ENCODE data around the gene NUTM2F. TPM values are rescaled to one million over a fixed set of nuclear protein-coding genes. Genes with fewer than 3 reads are reported as not detected.
A peak's percentile ranks its signal among the peaks of the same experiment; 100 is the strongest.
"Not testable (repeated sequence)": the region's sequence is repeated elsewhere in the genome, so short reads cannot be mapped to it uniquely, and the experiment has no call there.

Gene NUTM2F, protein sequence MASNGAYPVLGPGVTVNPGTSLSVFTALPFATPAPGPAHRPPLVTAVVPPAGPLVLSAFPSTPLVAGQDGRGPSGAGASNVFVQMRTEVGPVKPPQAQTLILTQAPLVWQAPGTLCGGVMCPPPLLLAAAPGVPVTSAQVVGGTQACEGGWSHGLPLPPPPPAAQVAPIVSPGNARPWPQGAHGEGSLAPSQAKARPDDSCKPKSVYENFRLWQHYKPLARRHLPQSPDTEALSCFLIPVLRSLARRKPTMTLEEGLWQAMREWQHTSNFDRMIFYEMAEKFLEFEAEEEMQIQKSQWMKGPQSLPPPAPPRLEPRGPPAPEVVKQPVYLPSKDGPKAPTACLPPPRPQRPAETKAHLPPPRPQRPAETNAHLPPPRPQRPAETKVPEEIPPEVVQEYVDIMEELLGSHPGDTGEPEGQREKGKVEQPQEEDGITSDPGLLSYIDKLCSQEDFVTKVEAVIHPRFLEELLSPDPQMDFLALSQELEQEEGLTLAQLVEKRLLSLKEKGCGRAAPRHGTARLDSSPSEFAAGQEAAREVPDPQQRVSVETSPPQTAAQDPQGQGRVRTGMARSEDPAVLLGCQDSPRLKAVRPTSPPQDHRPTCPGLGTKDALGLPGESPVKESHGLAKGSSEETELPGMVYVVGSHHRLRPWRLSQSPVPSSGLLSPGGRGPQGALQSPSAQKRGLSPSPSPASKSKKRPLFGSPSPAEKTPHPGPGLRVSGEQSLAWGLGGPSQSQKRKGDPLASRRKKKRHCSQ
- polyA plus RNA-seq (ENCODE audit: low read depth in 6 of 6): not detected

DNA sequence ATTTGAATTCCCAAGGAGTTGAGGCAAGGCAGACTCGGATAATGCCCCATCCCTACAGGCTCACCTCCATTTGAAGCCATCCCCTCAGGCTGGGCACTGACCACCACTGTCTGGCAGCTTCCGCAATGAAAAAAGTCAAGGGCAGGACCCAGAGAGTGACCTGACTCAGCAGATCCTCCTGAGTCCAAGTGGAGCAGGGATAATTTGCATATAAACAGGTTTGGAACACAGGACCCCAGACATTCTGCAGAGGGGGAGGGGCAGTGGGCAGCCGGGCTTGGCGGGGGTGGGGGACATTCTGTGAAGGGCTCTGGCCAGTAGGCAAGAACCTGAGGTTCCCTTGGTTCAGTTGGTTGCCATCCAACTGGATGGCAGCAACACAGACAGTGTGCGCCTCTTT lies at the start of gene NUTM2F:
NUTM2F (minus strand) TSS at position 101 of the 400 bp plus-strand sequence; CDS start at position 80, 21 bp downstream.
- Mint-ChIP-seq H3K27ac (peak within 1 kb of the TSS in 2 of 6 donors; percentile 22 to 93), H3K4me3 (peak within 1 kb of the TSS in 1 of 8 donors; percentile 37)

DNA sequence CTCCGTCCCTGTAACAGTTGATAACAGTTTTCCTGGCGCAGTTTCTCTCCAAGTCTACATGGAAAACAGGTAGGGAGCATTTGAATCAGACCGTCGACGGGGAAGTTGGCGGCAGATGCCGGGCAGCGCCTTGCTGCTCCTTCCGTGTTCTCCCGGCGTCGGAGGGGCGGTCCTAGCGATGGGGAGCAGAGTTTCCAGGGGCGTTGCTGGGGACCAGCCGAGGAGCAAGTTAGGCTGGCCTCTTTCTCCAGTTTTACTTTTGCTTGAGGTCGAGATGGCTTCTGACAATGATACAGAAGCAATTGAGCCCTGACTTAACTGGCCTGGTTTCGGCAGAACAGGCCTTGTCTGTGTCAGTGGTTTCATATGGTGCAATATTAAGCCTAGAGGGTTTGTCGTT lies 46.8 kb upstream of the NUTM2F start:
- not testable (repeated sequence) for H3K9me3 Mint-ChIP-seq, H3K36me3 Mint-ChIP-seq, H3K4me1 Mint-ChIP-seq, H3K27me3 Mint-ChIP-seq
- Mint-ChIP-seq H3K4me3 (peak overlapping the region; percentile 76 to 94 (median 89)), H3K27ac (peak overlapping the region in 4 of 6 donors; percentile 51 to 94 (median 84))
- peak; percentile 23 for DNase-seq
- peak; percentile 12 to 13 for ATAC-seq (ENCODE audit: low read depth in 2 of 2)

More for the DNA sequence above, at the start of gene NUTM2F:
- not testable (repeated sequence) for H3K36me3 Mint-ChIP-seq; H3K4me1 Mint-ChIP-seq; DNase-seq; H3K27me3 Mint-ChIP-seq; ATAC-seq (ENCODE audit: low read depth in 2 of 2); H3K9me3 Mint-ChIP-seq

DNA sequence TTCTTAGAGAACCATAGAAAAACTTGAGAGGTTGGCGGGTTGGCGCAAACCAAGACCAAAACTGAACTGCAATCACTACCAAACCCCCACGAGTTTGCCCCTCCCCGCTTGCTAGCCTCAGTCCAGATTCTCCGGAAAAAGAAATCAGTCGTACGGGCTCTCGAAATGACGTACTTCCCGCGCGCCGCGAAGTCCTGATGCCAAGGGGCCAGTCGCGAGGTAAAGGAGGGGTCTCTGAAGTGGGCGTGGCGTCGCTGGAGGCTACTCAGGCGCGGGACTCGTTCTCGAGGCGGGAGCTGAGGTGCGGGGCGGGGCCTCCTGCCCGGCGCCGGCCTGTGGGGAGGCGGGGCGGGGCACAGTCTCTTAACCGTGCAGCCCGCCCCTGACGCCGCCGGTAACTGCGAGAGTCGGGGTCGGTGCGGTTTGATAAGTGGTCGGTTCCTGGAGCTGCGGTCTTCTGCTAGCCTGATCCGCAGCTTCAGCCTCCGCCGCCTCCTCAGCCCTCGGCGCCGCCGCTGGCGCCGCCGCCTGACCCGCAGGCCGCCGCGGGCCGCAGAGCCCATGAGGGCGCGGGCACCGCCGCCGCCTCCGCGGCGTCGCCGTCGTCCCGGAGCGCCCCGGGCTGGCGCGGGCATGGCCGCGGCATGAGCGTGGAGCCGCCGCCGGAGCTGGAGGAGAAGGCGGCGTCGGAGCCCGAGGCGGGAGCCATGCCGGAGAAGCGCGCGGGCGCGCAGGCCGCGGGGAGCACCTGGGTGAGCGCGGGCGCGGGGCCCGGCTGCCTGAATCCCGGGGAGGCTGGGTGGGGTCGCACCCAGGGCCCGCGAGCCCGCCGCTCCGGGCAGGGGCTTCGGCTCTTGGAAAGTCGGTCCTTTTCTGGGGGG lies 46.0 kb upstream of the NUTM2F start:
- H3K4me1 Mint-ChIP-seq, H3K27me3 Mint-ChIP-seq, H3K9me3 Mint-ChIP-seq, H3K36me3 Mint-ChIP-seq: not testable (repeated sequence)
- Mint-ChIP-seq H3K4me3 (peak overlapping the region; percentile 85 to 94 (median 92)), H3K27ac (peak overlapping the region in 5 of 6 donors; percentile 89 to 98 (median 94))
- ATAC-seq (ENCODE audit: low read depth in 2 of 2) (peak; percentile 92 to 93), DNase-seq (peak; percentile 92)

DNA sequence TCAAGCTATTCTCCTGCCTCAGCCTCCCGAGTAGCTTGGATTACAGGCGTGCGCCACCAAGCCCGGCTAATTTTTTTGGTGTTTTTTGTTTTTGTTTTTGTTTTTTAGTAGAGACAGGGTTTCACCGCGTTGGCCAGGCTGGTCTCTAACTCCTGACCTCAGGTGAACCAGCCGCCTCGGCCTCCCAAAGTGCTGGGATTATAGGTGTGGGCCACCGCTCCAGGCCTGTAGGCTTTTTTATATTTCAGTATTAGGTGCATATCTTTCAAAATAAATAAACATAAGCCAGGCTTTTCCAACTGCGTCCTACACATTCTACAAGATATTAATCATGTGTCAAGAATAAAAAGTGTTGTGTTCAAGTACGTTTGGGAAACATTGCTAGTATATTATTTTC lies 45.3 kb upstream of the NUTM2F start:
- peak overlapping the region; percentile 85 to 94 (median 92) for H3K4me3 Mint-ChIP-seq
- not testable (repeated sequence) for H3K27me3 Mint-ChIP-seq; H3K36me3 Mint-ChIP-seq; H3K4me1 Mint-ChIP-seq; H3K9me3 Mint-ChIP-seq; DNase-seq; ATAC-seq (ENCODE audit: low read depth in 2 of 2)
- peak overlapping the region in 5 of 6 donors; percentile 89 to 98 (median 90) for H3K27ac Mint-ChIP-seq

DNA sequence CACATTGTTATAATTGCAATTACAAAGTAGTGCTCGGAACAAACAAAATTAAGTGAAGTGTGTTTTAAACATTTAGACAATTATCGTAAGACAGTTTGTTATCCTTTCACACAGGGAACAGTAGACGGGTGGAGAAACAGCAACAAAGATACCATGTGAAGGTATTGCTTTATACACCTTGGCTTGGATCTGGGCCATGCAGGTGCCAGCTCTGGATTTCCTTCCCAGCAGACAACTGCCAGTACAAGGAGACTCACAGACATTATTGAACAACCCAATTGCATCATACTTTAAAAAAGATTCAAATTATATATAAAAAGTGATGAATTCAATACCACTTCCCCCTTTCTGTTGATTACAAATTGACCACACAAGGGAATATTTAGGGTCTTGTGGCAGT lies 41.8 kb upstream of the NUTM2F start:
- not testable (repeated sequence) for H3K4me3 Mint-ChIP-seq; H3K4me1 Mint-ChIP-seq; H3K9me3 Mint-ChIP-seq; DNase-seq; ATAC-seq (ENCODE audit: low read depth in 2 of 2); H3K36me3 Mint-ChIP-seq; H3K27ac Mint-ChIP-seq; H3K27me3 Mint-ChIP-seq

DNA sequence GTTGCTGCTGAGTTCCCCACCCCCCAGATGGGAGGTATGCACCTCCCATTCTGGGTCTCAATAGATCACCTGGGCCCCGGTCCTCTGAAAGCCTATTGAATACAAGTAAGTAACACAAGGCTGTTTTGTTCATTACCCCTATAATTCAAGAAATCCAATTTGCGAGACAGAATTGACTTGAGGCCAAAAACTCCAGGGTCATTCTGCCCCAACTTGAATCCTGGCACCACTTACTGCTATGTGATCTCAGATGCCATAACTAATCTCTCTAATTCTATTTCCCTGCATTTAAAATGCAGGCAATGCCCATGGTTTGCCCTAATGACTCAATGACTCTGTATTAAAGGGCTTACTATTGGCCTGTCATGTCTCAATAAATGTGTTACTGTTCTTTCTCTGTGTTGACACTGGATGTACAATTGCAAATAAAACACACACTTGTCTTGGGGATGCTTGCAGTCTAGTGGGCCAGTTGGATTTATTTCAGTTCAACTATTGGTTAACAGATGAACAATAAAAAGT lies 35.7 kb upstream of the NUTM2F start:
- DNase-seq; H3K27ac Mint-ChIP-seq; H3K4me3 Mint-ChIP-seq; H3K36me3 Mint-ChIP-seq; H3K27me3 Mint-ChIP-seq; ATAC-seq (ENCODE audit: low read depth in 2 of 2); H3K9me3 Mint-ChIP-seq; H3K4me1 Mint-ChIP-seq: not testable (repeated sequence)

DNA sequence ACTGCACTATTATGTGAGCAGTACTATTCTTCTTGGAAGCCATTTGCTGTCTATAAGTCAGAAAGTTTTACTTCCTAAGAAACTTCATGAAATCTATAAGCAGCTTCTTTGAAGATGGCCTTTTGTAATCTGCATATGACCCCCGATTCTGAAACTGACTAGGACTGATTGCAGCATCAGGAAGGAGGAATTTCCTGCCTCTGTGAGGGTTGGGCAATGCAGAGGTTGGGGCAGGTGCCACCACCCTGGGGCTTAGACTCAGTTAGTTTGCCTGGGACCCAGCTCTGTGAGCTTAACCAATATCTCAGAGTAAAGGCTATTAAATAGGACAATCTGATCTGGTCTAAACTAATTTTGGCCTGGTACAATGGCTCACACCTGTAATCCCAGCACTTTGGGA lies 28.7 kb upstream of the NUTM2F start:
- not testable (repeated sequence) for H3K9me3 Mint-ChIP-seq; H3K4me3 Mint-ChIP-seq; H3K36me3 Mint-ChIP-seq; H3K4me1 Mint-ChIP-seq; ATAC-seq (ENCODE audit: low read depth in 2 of 2); H3K27ac Mint-ChIP-seq; H3K27me3 Mint-ChIP-seq; DNase-seq

DNA sequence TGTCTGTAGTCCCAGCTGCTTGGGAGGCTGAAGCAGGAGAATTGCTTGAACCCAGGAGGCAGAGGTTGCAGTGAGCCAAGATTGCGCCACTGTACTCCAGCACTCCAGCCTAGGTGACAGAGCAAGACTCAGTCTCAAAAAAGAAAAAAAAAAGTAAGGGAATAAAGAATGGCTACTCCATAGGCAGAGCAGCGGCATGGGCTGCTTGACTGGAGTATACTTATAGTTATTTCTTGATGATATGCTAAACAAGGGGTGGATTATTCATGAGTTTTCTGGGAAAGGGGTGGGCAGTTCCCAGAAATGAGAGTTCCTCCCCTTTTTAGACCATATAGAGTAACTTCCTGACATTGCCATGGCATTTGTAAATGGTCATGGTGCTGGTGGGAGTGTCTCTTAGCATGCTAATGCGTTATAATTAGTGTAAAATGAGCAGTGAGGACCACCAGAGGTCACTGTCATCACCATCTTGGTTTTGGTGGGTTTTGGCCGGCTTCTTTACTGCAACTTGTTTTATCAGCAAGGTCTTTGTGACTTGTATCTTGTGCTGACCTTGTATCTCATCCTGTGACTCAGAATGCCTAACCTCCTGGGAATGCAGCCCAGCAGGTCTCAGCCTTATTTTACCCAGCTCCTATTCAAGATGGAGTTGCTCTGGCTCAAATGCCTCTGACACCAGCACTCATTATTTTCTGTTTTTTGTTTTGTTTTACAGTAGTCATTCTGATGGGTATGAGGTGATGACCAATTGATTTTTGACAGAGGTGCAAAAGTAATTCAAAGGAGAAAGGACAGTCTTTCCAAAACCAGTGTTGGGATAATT lies 23.7 kb upstream of the NUTM2F start:
- ATAC-seq (ENCODE audit: low read depth in 2 of 2); H3K27ac Mint-ChIP-seq; H3K27me3 Mint-ChIP-seq; DNase-seq; H3K4me3 Mint-ChIP-seq; H3K36me3 Mint-ChIP-seq; H3K4me1 Mint-ChIP-seq; H3K9me3 Mint-ChIP-seq: not testable (repeated sequence)

DNA sequence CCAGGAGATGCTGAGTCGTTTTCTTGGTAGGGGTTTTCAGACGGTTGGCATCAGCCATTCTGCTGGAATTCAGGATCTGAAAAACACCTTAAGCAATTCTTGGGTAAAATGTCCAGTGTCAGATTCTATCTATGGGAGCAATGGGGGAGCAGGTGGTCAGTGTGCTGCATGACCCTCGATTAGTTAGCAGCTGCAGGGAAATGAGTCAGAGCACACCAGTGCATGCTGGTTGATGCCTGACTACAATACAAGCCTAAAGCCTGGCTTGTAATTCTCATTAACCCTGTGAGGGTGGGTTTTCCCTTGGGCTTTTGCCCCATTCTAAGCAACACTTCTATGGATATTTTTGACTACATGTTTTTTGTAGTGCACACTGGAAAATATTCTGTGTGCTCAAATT lies 20.3 kb upstream of the NUTM2F start:
- H3K27me3 Mint-ChIP-seq; H3K4me1 Mint-ChIP-seq; ATAC-seq (ENCODE audit: low read depth in 2 of 2); H3K36me3 Mint-ChIP-seq; H3K9me3 Mint-ChIP-seq; H3K27ac Mint-ChIP-seq; H3K4me3 Mint-ChIP-seq; DNase-seq: not testable (repeated sequence)

DNA sequence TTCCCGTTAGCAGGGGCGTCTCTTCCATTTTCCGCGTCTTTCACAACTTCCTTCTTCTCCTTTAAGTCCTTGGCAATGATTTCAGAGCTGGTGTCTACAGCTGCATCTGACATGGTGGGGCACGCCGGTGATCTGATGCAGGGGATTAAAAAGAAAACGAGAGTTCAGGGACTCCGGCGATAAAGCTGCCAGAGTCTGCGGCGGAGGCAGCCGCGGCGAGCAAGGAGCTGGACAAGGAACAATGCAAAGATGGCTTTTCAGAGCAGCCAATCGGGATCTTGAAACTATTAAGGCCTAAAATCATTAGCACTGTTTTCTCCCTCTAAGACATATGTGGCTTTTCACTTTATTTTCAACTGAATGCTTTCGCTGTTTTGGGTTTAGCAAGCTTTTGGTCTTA lies 19.0 kb upstream of the NUTM2F start:
- H3K4me3 Mint-ChIP-seq; H3K36me3 Mint-ChIP-seq; ATAC-seq (ENCODE audit: low read depth in 2 of 2); H3K4me1 Mint-ChIP-seq; H3K27me3 Mint-ChIP-seq; H3K9me3 Mint-ChIP-seq; DNase-seq: not testable (repeated sequence)
- H3K27ac Mint-ChIP-seq: peak overlapping the region in 1 of 6 donors; percentile 84

DNA sequence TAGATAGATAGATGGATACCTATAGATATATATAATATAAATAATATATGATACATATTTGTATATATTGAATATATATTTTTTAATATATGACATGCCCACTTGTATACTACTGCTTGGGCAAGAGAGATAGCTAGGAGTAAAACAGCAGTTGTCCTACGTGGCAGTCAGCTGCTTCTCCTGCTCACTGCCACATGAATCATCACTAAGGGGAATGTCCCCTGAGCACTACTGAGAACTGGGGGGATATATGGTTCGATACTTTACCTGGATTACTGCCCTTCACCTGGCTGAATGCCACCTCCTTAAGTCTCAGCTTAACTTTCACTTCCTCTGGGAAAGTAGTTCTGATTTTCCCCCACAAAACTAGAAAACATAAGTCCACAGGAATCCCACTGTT lies 13.3 kb upstream of the NUTM2F start:
- H3K4me3 Mint-ChIP-seq; H3K9me3 Mint-ChIP-seq; H3K27me3 Mint-ChIP-seq; ATAC-seq (ENCODE audit: low read depth in 2 of 2); DNase-seq; H3K36me3 Mint-ChIP-seq; H3K4me1 Mint-ChIP-seq; H3K27ac Mint-ChIP-seq: not testable (repeated sequence)

DNA sequence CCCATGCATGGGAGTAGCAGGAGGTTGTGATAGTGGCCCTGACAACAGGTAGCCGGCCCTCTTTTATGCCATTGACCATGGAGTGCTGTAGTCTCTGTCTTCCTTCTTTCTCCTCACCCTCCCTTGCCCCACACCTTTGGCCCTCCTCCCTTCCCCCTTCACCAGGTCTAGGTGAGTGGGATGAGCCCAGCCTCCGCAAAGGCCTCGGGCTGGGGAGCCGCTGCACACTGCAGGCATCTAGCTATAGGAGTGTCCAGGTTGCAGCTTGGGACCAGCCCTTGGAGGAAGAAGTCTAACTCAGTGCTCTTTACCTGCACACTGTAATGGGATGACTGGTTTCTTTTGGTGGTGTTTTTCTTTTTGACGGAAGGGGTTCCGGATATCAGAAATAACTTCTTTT lies 12.3 kb upstream of the NUTM2F start:
- H3K27ac Mint-ChIP-seq; H3K27me3 Mint-ChIP-seq; H3K4me1 Mint-ChIP-seq; H3K36me3 Mint-ChIP-seq; ATAC-seq (ENCODE audit: low read depth in 2 of 2); H3K9me3 Mint-ChIP-seq; DNase-seq: not testable (repeated sequence)
- peak overlapping the region in 1 of 8 donors; percentile 42 for H3K4me3 Mint-ChIP-seq
